ENCODE data around the gene RCBTB2.
A peak's percentile ranks its signal among the peaks of the same experiment; 100 is the strongest.
"Not testable (repeated sequence)": the region's sequence is repeated elsewhere in the genome, so short reads cannot be mapped to it uniquely, and the experiment has no call there.

RCBTB2 gene

GRCh38 chr13:48493066-48493765 lies 39.7 kb downstream of the RCBTB2 start:
- DNase-seq (ENCODE audit: low spot score): peak; percentile 13

DNA sequence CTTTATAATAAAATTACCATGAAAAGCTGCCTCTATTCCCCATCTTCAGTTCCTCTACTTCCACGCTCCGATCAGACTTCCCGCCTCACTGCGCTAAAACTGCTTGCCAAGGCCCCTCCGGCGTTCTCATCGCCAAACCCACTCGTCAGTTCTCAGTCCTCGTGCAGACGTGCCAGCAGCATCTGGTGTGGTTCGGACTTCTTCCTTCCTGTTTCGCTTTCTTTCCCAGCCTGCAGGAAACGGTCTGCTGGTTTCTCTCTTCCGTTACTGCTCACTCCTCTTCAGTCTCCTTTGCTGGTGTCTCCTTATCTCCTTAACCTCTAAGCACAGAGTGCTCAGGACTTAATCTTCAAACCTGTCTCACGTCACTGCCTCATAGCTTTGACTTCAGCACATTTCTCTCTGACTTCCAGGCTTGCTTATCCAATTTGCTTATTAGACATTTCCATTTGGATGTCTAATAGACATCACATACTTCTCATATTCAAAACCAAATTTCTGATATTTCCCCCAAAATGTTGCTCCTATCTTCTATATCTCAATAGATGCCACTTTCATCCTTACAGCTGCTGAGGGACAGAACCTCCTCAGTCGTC lies 40.3 kb downstream of the RCBTB2 start:
- peak; percentile 43 for DNase-seq (ENCODE audit: low spot score)

GRCh38 chr13:48492096-48492440 lies 40.8 kb downstream of the RCBTB2 start:
- DNase-seq (ENCODE audit: low spot score): no peak

DNA sequence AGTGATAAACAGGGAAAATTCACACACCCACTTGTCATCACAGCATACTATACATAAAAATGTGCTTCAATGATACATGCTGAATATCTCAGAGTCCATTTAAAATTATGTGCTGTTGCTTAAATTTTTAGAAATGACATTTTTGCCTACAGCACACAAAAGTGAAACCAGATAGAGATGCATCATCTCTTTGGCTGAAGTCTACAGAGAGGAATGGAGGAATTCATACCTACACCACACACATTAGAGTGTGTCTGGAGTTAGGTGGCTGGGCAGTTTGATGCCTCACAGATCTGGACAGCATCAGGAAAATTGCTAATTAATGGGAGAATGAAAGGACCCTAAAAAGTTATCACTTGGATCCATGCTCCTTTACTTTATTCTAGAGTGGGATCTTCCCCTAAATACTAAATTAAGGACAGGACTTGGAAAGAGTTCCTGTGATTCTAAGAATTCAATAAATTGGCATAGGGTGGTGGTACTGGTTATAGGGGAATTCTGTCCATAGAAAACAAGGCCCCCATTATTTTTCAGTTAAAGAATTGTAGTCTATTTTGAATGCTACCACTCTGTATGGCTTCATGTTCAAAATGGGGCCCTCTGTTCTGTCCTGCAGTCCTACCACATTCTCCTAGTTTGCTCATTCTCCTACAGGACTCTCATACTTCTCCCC lies 41.3 kb downstream of the RCBTB2 start:
- DNase-seq (ENCODE audit: low spot score): peak; percentile 19

- no peak for DNase-seq (ENCODE audit: low spot score)
Measured at GRCh38 chr13:48490241-48490640, 42.6 kb downstream of the RCBTB2 start.

GRCh38 chr13:48489666-48490065 lies 43.2 kb downstream of the RCBTB2 start:
- no peak for DNase-seq (ENCODE audit: low spot score)

DNA sequence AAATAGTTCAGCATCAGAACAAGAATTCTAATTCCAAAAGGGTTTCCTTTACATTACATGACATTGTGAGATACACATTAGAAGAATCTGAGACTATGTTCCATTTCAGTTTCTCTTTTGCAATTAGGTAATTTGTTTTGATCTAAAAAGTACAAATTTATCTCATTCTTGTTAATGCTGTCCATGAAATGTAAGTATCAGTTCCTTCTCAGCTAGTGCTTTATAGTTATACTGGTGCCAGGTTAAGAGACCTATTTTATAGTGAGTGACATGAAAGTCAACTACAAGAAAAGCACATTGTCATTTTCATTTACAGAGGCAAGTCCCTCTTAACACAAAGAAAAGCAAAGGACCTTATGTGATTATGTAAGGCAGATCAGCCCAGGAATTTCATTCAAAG lies 43.9 kb downstream of the RCBTB2 start:
- DNase-seq (ENCODE audit: low spot score): no peak

GRCh38 chr13:48487968-48488367 lies 44.9 kb downstream of the RCBTB2 start:
- DNase-seq (ENCODE audit: low spot score): no peak

- no peak for DNase-seq (ENCODE audit: low spot score)
Measured at GRCh38 chr13:48486836-48487235, 46.0 kb downstream of the RCBTB2 start.

DNA sequence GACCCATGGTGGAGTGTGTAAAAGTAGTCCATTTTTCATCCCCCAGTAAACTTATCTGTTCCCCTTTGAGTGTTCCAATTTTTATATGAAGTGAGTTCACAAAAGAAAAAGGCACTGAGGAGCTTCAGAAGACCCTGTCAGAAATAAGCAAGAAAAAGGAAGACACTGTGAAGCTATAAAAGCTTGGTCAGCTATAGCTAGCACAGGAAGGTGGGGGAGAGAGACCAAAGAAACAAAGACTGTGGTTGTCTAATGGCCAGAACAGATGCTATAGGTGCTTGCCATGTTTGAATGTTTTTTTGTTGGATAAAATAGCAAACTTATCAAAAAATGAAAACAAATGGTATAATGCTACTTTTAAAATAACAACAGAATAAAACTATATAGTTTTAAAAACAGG lies 46.5 kb downstream of the RCBTB2 start:
- DNase-seq (ENCODE audit: low spot score): no peak

- DNase-seq (ENCODE audit: low spot score): no peak
Measured at GRCh38 chr13:48485432-48485831, 47.4 kb downstream of the RCBTB2 start.

GRCh38 chr13:48483575-48483974 lies 49.3 kb downstream of the RCBTB2 start:
- no peak for DNase-seq (ENCODE audit: low spot score)

GRCh38 chr13:48478391-48478790 lies 54.5 kb downstream of the RCBTB2 start:
- DNase-seq (ENCODE audit: low spot score): no peak

DNA sequence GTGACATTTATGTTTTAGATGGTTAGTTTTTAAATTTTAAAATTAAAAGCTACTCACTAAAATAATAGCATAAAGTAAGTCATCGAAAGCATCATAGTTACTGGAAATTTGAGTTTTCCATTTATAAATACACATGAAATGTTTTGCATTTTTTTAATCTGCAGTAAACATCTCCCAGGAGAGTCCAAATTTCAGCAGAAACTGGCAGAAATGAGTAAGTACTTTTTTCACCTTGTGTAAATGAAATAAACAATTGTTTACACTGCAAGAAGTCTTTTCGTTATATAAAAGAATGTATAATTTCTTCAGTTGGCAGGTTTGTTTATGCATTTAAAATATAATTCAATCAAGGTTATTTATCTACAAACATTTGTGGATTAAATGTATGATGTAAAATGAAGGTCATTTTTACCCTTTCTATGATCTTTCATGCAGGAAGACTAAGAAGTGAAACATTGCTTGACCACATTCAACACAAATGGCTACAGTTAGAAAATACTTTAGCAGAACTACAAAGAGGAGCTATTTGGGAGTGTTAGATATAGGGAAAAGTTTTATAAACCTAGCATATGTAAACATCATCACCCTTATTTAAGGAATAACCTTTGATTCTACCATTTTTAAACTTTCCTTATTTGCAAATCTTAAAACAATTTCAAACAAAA lies 55.6 kb downstream of the RCBTB2 start:
- DNase-seq (ENCODE audit: low spot score): no peak

DNA sequence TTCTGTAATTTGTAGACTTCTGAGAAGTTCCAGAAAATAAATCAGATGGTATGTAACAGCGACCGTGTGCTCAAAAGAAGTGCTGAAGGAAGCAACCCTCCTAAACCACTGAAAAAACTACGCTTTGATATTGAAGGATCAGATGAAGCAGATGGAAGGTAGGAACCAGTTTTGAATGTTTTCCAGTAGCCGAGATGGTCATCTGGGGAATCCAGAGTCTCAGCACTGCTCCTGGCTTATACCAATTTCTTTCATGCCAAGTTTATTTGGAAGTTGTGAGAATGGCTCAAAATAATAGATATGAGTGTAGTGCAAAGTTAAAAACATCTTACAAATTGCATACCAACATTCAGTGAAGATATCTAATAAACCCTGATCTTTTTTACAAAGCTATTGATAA lies 56.2 kb downstream of the RCBTB2 start:
- no peak for DNase-seq (ENCODE audit: low spot score)

DNA sequence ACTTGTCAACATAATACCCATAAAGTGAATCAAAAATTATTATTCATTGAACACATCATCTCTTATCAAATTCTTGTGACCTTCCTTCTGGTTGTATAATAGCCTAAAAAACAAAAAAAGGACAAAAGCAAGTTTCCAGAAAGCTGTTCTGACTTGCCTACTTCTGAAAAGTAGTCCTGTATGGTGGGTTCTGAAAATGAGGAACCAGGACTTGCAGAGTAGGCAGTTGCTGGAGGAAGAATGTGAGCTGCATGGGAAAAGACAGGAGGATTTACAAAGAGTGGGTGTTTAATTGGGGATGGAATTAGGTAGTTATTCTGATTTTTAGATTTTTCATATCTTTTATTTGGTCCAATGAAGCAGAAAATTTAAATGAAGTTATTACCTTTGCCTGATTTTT lies 56.7 kb downstream of the RCBTB2 start:
- DNase-seq (ENCODE audit: low spot score): no peak

GRCh38 chr13:48475230-48475629 lies 57.6 kb downstream of the RCBTB2 start:
- DNase-seq (ENCODE audit: low spot score): no peak

DNA sequence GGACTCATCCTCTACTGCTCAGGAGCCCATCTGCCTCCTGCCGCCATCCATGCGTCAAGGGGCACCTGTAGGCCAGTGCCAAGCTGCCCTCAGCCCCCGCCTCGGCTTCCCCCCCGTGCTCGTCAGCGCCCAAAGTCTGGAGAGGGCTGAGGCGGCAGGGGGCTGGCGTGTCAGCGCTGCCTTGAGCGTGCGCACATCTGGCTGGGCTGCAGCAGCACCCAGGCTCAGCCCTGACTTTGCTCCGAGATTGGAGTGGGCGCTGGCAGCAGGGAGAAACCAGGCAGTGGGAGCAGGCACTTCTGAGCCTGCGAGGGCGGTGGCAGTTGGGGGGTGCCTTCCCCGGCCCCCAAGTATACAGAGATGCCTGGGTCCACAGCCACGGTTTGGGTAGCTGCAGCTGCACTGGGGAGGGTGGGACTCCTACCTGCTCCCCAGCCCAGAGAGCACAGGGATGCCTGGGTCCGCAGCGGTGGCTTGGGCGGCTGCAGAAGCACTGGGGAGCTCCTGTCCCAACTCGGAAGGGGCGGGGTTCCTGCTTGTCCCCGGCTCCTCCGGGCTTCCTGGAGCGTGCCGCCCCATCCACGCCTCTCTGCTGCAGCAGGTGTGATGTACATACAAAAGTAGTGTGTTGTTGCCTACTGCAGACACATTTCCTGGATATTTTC lies 75.2 kb downstream of the RCBTB2 start:
- DNase-seq (ENCODE audit: low spot score): no peak

GRCh38 chr13:48456546-48456945 lies 76.3 kb downstream of the RCBTB2 start:
- DNase-seq (ENCODE audit: low spot score): no peak

DNA sequence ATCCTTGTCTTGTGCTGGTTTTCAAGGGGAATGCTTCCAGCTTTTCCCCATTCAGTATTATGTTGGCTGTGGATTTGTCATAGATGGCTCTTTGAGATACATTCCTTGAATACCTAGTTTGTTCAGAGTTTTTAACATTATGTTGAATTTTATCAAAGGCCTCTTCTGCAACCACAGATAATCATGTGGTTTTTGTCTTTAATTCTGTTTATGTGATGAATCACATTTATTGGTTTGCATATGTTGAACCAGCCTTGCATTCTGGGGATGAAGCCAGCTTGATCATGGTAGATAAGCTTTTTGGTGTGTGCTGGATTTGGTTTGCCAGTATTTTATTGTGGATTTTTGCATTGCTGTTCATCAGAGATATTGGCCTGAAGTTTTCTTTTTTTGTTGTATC lies 81.7 kb downstream of the RCBTB2 start:
- not testable (repeated sequence) for DNase-seq (ENCODE audit: low spot score)

DNA sequence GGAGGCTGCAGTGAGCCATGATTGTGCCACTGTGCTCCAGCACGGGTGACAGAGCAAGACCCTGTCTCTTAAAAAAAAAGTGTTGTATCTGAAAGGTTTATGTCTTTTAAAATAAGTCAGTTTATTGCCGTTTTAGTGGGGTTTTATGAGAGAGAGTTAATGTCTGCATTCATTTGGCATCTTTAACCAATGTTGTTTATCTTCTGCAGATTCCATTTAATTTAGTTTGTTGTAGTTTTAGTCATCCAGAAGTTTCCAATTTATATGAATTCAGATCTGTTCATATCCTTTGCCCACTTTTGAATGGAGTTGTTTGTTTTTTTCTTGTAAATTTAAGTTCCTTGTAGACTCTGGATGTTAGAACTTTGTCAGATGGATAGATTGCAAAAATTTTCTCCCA lies 83.2 kb downstream of the RCBTB2 start:
- DNase-seq (ENCODE audit: low spot score): no peak

DNA sequence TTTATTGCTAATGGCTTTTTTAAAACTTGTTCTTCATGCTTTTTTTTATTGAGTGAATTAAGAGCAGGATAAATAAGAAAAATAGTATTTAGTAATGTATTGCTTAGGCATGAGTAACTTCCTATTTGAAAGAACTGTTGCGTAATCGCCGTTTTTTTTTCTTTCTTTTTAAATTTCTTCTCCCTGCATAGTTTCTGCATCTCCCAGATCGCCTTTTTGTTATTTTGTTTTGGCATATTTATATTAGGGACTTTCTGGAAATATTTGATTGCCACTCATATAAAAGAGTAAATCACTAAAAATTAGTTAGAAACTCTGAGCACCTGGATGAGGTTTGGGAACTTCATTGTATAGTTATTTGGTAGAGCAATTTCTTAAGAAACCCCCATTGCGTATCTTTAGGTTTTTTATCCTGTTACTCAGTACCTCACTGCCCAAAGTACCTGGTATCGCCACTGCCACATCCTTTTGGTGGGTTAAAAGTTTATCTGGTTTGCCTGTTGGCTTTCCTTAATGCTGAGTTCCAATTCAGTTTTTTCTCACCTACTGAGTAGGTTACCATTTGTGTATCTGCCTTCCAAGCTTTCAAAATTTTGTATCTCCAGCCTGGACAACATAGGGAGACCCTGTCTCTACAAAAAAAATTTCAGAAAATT lies 83.8 kb downstream of the RCBTB2 start:
- DNase-seq (ENCODE audit: low spot score): no peak
